Hepatocyte (in vitro differentiated cells): ENCODE measurements around the gene SHC4. TPM values are rescaled to one million over a fixed set of nuclear protein-coding genes. Genes with fewer than 3 reads are reported as not detected.
A peak's percentile ranks its signal among the peaks of the same experiment; 100 is the strongest.

ENCODE experiments used
- DNase-seq: peaks from one replicate; pipeline ENCODE4 v3.0.0-alpha.2; 2016; ENCODE audit warnings: low spot score
- H2AFZ ChIP-seq: fragments of 200-600 bp; sonication (generic); 2 replicates; pipeline ENCODE4 v1.6.0; 2016; ENCODE audit warnings: antibody characterized with exemption, mild to moderate bottlenecking
- H3K27ac ChIP-seq: fragments of 200-600 bp; sonication (generic); 2 replicates; pipeline ENCODE4 v1.5.1; 2016; ENCODE audit warnings: mild to moderate bottlenecking
- H3K27me3 ChIP-seq: fragments of 200-600 bp; sonication (generic); 2 replicates; pipeline ENCODE4 v1.6.1; 2016
- H3K36me3 ChIP-seq: fragments of 200-600 bp; sonication (generic); replicated peaks from 2 replicates; pipeline ENCODE4 v1.5.1; 2016; ENCODE audit warnings: low read depth; ENCODE audit not compliant: insufficient read depth
- H3K4me1 ChIP-seq: fragments of 200-600 bp; sonication (generic); 2 replicates; pipeline ENCODE4 v1.5.1; 2016; ENCODE audit warnings: mild to moderate bottlenecking, moderate library complexity; ENCODE audit not compliant: insufficient read depth
- H3K4me2 ChIP-seq: fragments of 200-600 bp; sonication (generic); 2 replicates; pipeline ENCODE4 v1.6.0; 2016
- H3K4me3 ChIP-seq: fragments of 200-600 bp; sonication (generic); 2 replicates; pipeline ENCODE4 v1.5.1; 2016; ENCODE audit warnings: mild to moderate bottlenecking
- H3K79me2 ChIP-seq: fragments of 200-600 bp; sonication (generic); 2 replicates; pipeline ENCODE4 v1.6.0; 2017; ENCODE audit warnings: mild to moderate bottlenecking
- H3K9me2 ChIP-seq: fragments of 200-600 bp; sonication (generic); replicated peaks from 2 replicates; pipeline ENCODE4 v1.6.0; 2017; ENCODE audit warnings: mild to moderate bottlenecking; ENCODE audit not compliant: insufficient read depth
- H3K9me3 ChIP-seq: fragments of 200-600 bp; sonication (generic); 2 replicates; pipeline ENCODE4 v1.5.1; 2016; ENCODE audit warnings: low read depth, mild to moderate bottlenecking
- H4K20me1 ChIP-seq: fragments of 200-600 bp; sonication (generic); 2 replicates; pipeline ENCODE4 v1.6.0; 2016; ENCODE audit warnings: mild to moderate bottlenecking; ENCODE audit not compliant: insufficient read depth, poor library complexity, severe bottlenecking
- EZH2 ChIP-seq: fragments of 200-600 bp; sonication (generic); IDR thresholded peaks from 2 replicates; pipeline ENCODE4 v1.6.1; 2016; ENCODE audit warnings: antibody characterized with exemption, mild to moderate bottlenecking, borderline replicate concordance
- EZH2phosphoT487 ChIP-seq: fragments of 200-600 bp; sonication (generic); IDR thresholded peaks from one replicate; pipeline ENCODE4 v1.6.1; 2018; ENCODE audit warnings: antibody characterized with exemption, mild to moderate bottlenecking, low read depth, moderate library complexity; ENCODE audit not compliant: unreplicated experiment, severe bottlenecking
- WGBS: methylation state at CpG from one replicate; pipeline ENCODE4 v1.1.6; 2016; ENCODE audit warnings: low lambda C conversion rate; ENCODE audit errors: missing lambda C conversion rate; 5-methylcytosine and 5-hydroxymethylcytosine counted together
- polyA plus RNA-seq: library from polyadenylated mRNA; unstranded; fragments of >200 nt; fragmentation: Nextera tagmentation; extraction: Ambion mirVana; gene quantifications from 2 replicates; pipeline ENCODE4 v1.2.1, GENCODE V29; 2016
- total RNA-seq: library from RNA; depleted of rRNA; stranded (reverse); fragments of >200 nt; gene quantifications from 2 replicates; pipeline ENCODE4 v1.2.3, GENCODE V29; 2014
- TF ChIP-seq, protein P1 (sequence below): fragments of 200-600 bp; sonication (generic); IDR thresholded peaks from 2 replicates; pipeline ENCODE4 v1.5.1; 2016; ENCODE audit warnings: antibody characterized with exemption, mild to moderate bottlenecking; ENCODE audit not compliant: poor library complexity

The SHC4 gene
- total and polyA plus RNA-seq, 2 experiments from 2014 or later = 0.75 to 1.00 TPM

DNA sequence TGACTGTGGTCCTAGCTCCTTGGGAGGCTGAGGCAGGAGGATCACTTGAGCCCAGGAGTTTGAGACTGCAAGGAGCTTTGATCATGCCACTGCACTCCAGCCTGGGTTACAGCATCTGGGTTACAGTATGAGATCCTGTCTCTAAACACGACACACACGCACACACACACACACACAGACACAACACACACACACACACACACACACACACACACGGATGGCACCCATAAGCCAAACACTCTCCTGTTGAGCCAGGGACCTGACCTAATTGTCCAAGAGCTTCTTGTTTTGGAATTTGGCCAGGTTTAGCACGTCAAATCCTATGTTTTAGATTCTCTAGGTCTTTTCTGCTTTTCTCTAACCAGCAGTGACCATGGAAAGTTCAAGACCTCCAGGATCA lies 59.0 kb downstream of the SHC4 start:
- Histone ChIP-seq H3K9me2 (no peaks in the 10 kb centered on the region), H3K4me3 (no peak overlapping the region), H3K36me3 (no peaks in the 10 kb centered on the region), H4K20me1 (no peaks in the 10 kb centered on the region), H3K27me3 (no peaks in the 10 kb centered on the region), H3K27ac (no peak overlapping the region), H3K4me2 (no peak overlapping the region), H3K9me3 (no peaks in the 10 kb centered on the region), H3K79me2 (no peaks in the 10 kb centered on the region), H3K4me1 (no peaks in the 10 kb centered on the region), H2AFZ (no peak overlapping the region)
- DNase-seq = no peak
- 97% methylated on average over 4 of the region's 4 CpGs for WGBS
- TF ChIP-seq, protein P1, sequence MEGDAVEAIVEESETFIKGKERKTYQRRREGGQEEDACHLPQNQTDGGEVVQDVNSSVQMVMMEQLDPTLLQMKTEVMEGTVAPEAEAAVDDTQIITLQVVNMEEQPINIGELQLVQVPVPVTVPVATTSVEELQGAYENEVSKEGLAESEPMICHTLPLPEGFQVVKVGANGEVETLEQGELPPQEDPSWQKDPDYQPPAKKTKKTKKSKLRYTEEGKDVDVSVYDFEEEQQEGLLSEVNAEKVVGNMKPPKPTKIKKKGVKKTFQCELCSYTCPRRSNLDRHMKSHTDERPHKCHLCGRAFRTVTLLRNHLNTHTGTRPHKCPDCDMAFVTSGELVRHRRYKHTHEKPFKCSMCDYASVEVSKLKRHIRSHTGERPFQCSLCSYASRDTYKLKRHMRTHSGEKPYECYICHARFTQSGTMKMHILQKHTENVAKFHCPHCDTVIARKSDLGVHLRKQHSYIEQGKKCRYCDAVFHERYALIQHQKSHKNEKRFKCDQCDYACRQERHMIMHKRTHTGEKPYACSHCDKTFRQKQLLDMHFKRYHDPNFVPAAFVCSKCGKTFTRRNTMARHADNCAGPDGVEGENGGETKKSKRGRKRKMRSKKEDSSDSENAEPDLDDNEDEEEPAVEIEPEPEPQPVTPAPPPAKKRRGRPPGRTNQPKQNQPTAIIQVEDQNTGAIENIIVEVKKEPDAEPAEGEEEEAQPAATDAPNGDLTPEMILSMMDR = no peak
- TF ChIP-seq EZH2phosphoT487 (no peak), EZH2 (no peak)

DNA sequence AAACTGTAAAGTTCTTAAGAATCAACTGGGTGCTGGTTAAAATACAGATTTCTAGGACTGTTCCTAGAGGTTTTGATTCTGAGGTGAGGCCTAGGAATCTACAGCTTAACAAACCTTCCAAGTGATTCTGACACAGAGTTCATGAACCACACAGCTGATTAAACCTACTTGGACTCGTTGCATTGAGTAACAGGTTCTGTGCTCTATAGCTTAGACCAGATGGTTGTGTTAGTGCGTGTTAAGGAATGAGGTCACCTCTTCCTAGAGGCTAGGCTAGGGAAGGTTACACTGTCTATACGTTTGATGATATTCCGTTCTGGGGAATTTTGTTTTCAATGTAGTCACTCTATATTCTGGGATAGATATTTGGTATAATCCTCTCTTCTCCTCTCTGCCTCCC lies 63.9 kb downstream of the SHC4 start:
- H3K9me2 ChIP-seq = no peaks in the 10 kb centered on the region

DNA sequence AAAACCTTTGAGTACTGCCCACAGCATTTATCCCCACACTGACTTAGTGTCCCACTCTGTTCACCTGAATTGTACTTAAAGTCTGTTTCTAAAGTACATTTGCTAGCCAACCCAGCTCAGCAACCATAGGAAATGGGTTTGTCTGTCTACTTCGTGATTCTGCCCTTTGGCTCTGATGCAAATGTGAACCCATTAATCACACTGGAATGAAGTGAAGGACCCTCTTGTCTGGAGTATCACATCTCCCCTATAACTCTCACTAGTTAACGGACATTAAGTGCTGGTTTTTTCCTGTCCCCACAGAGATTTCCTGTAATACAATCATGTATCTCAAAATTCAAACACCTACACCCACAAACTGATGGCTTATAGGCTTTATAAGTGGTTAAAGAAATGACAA lies 65.3 kb downstream of the SHC4 start:
- DNase-seq = no peak
- Histone ChIP-seq H3K9me3 (no peaks in the 10 kb centered on the region), H3K79me2 (no peaks in the 10 kb centered on the region), H3K27ac (peak overlapping the region; percentile 92), H3K27me3 (no peaks in the 10 kb centered on the region), H3K4me2 (no peak overlapping the region), H4K20me1 (no peaks in the 10 kb centered on the region), H3K4me3 (no peak overlapping the region), H3K9me2 (no peaks in the 10 kb centered on the region), H2AFZ (peak overlapping the region; percentile 14), H3K4me1 (peaks cover 16% of the 10 kb centered on the region), H3K36me3 (no peaks in the 10 kb centered on the region)
- whole genome bisulfite sequencing = 68% methylated on average over 2 of the region's 2 CpGs
- no peak for TF ChIP-seq EZH2phosphoT487
- TF ChIP-seq, protein P1 = no peak
- no peak for TF ChIP-seq EZH2

More for the DNA sequence above, 63.9 kb downstream of the SHC4 start:
- H3K9me3 ChIP-seq = no peaks in the 10 kb centered on the region
- no peak for DNase-seq
- H3K27me3 ChIP-seq = no peaks in the 10 kb centered on the region
- H3K4me3 ChIP-seq = no peak overlapping the region
- H3K79me2 ChIP-seq = no peaks in the 10 kb centered on the region
- no peak overlapping the region for H3K27ac ChIP-seq
- WGBS = 95% methylated on average over 4 of the region's 4 CpGs
- H3K36me3 ChIP-seq = no peaks in the 10 kb centered on the region
- H3K4me2 ChIP-seq = no peak overlapping the region
- H3K4me1 ChIP-seq = peaks cover 16% of the 10 kb centered on the region
- H2AFZ ChIP-seq = no peak overlapping the region
- H4K20me1 ChIP-seq = no peaks in the 10 kb centered on the region
- TF ChIP-seq EZH2phosphoT487 (no peak), EZH2 (no peak)
- TF ChIP-seq, protein P1 = no peak

DNA sequence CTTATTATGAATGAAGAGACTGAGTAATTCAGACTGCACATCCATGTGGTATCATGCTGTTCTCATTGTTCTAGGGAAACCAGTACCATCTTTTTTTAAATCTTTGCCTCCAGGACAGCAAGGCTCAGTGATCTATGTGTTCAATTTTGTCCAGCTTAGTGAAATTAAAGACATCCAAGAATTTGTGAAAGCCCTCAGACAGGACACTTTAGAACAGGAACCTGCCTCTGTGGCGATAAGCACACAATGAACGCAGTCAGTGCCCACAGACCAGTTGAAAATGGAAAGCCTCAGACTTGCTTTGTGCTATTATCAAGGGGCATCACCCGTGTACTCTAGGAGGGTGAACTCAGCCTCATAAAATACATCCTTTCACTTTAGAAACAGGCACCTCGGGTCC lies 65.7 kb downstream of the SHC4 start:
- H2AFZ ChIP-seq = peak overlapping the region; percentile 14
- no peak overlapping the region for H3K4me3 ChIP-seq
- H3K27ac ChIP-seq = peak overlapping the region; percentile 92
- WGBS = 73% methylated on average over 4 of the region's 4 CpGs
- TF ChIP-seq EZH2 (no peak), EZH2phosphoT487 (no peak)
- TF ChIP-seq, protein P1 = no peak
- H3K27me3 ChIP-seq = no peaks in the 10 kb centered on the region
- DNase-seq = no peak
- H3K4me1 ChIP-seq = peaks cover 16% of the 10 kb centered on the region
- peak overlapping the region; percentile 68 for H3K4me2 ChIP-seq
- no peaks in the 10 kb centered on the region for H3K79me2 ChIP-seq
- H3K9me3 ChIP-seq = no peaks in the 10 kb centered on the region
- no peaks in the 10 kb centered on the region for H3K36me3 ChIP-seq
- H3K9me2 ChIP-seq = no peaks in the 10 kb centered on the region
- no peaks in the 10 kb centered on the region for H4K20me1 ChIP-seq
